Testis (tissue), 3 donors: ENCODE measurements around the gene POLR3E. TPM values are rescaled to one million over a fixed set of nuclear protein-coding genes. Genes with fewer than 3 reads are reported as not detected.

ENCODE experiments used
- DNase-seq: peaks from one replicate; pipeline ENCODE4 v3.0.0-alpha.2; 2019
- H3K27ac ChIP-seq, 2 donors: fragments of 200-600 bp; sonication (generic); one replicate each; pipeline ENCODE4 v1.5.1; 2019
- H3K27me3 ChIP-seq: fragments of 200-600 bp; sonication (generic); one replicate; pipeline ENCODE4 v1.5.1; 2019
- H3K36me3 ChIP-seq: fragments of 200-600 bp; sonication (generic); one replicate; pipeline ENCODE4 v1.5.1; 2017; ENCODE audit warnings: low read depth; ENCODE audit errors: missing control alignments
- H3K4me1 ChIP-seq: fragments of 200-600 bp; sonication (generic); one replicate; pipeline ENCODE4 v1.5.1; 2019
- H3K4me3 ChIP-seq, 2 donors: fragments of 200-600 bp; sonication (generic); one replicate each; pipeline ENCODE4 v1.5.1; 2017 to 2019
- H3K9me3 ChIP-seq: fragments of 200-600 bp; sonication (generic); one replicate; pipeline ENCODE4 v1.5.1; 2017
- CTCF ChIP-seq, 3 experiments: fragments of 450-650 bp in 2 of 3; fragments of 200-600 bp in 1 of 3; sonication (generic) in 1 of 3; IDR thresholded peaks; one replicate each; pipeline ENCODE4 v1.5.1; 2016 to 2019; ENCODE audit warnings: antibody characterized with exemption in 3 of 3, mild to moderate bottlenecking in 2 of 3, moderate library complexity in 1 of 3
- POLR2A ChIP-seq: fragments of 450-650 bp; IDR thresholded peaks from one replicate; pipeline ENCODE4 v1.6.1; 2017; ENCODE audit warnings: antibody characterized with exemption, mild to moderate bottlenecking, moderate library complexity
- WGBS, 2 donors: methylation state at CpG; one replicate each; pipeline ENCODE4 v1.1.5; 2018; 5-methylcytosine and 5-hydroxymethylcytosine counted together
- intact Hi-C: fragments of 100-400 bp; cut with DNase I; formaldehyde crosslinking; loops from one replicate; pipeline ENCODE4 v1.15.1; 2023; ENCODE audit warnings: low total_unique reads
- polyA plus RNA-seq: library from polyadenylated mRNA; stranded (reverse); fragments of 350-450 nt; fragmentation: Illumina TruSeq; extraction: RNeasy Lipid Tissue Mini Kit (QIAGEN cat#74804); gene quantifications from one replicate; pipeline ENCODE4 v1.2.3, GENCODE V29; 2014; ENCODE audit warnings: low read depth, low replicate concordance; ENCODE audit not compliant: insufficient read depth
- total RNA-seq, 2 donors: library from RNA; depleted of rRNA; stranded (reverse); fragments of >200 nt; gene quantifications; one replicate each; pipeline ENCODE4 v1.2.3, GENCODE V29; 2016

POLR3E gene
- total and polyA plus RNA-seq, 3 donors from 2014 or later = 59.4 to 76.2 (median 61.7) TPM

- Histone ChIP-seq H3K27ac (no peak overlapping the region), H3K27me3 (no peaks in the 10 kb centered on the region), H3K4me3 (no peak overlapping the region), H3K36me3 (no peaks in the 10 kb centered on the region), H3K9me3 (no peaks in the 10 kb centered on the region), H3K4me1 (no peaks in the 10 kb centered on the region)
- intact Hi-C loops = no loop called here
- 97 to 100% methylated on average over 1 of the region's 1 CpG for WGBS, 2 donors
- no peak for DNase-seq
- TF ChIP-seq CTCF (IDR thresholded peaks at IDR 0.05) = no peak
- no peak for TF ChIP-seq POLR2A
These were observed 22.3 kb upstream of the POLR3E start for GRCh38 chr16:22274916-22275315.

GRCh38 chr16:22278441-22279230, 18.6 kb upstream of the POLR3E start:
- intact Hi-C loops = no loop called here
- Histone ChIP-seq H3K27ac (no peak overlapping the region), H3K4me1 (no peaks in the 10 kb centered on the region), H3K36me3 (no peaks in the 10 kb centered on the region), H3K4me3 (no peak overlapping the region), H3K27me3 (no peaks in the 10 kb centered on the region), H3K9me3 (no peaks in the 10 kb centered on the region)
- no peak for DNase-seq
- 90 to 93% methylated on average over 16 of the region's 16 CpGs for WGBS, 2 donors
- TF ChIP-seq CTCF (IDR thresholded peaks at IDR 0.05) = no peak
- TF ChIP-seq POLR2A = no peak

GRCh38 chr16:22282254-22282892, 14.8 kb upstream of the POLR3E start:
- H3K36me3 ChIP-seq = no peaks in the 10 kb centered on the region
- intact Hi-C loops = no loop called here
- WGBS, 2 donors = 79 to 89% methylated on average over 5 of the region's 5 CpGs
- no peaks in the 10 kb centered on the region for H3K9me3 ChIP-seq
- DNase-seq = no peak
- no peak for TF ChIP-seq POLR2A
- TF ChIP-seq CTCF (IDR thresholded peaks at IDR 0.05) = no peak
- H3K27me3 ChIP-seq = no peaks in the 10 kb centered on the region
- H3K27ac ChIP-seq = no peak overlapping the region
- no peak overlapping the region for H3K4me3 ChIP-seq
- no peaks in the 10 kb centered on the region for H3K4me1 ChIP-seq

GRCh38 chr16:22284637-22285036, 12.6 kb upstream of the POLR3E start:
- H3K27me3 ChIP-seq = no peaks in the 10 kb centered on the region
- intact Hi-C loops = no loop called here
- H3K4me3 ChIP-seq = no peak overlapping the region
- no peak overlapping the region for H3K27ac ChIP-seq
- no peak for TF ChIP-seq CTCF (IDR thresholded peaks at IDR 0.05)
- no peak for TF ChIP-seq POLR2A
- no peaks in the 10 kb centered on the region for H3K9me3 ChIP-seq
- 69 to 87% methylated on average over 9 of the region's 9 CpGs for WGBS, 2 donors
- no peaks in the 10 kb centered on the region for H3K4me1 ChIP-seq
- no peaks in the 10 kb centered on the region for H3K36me3 ChIP-seq
- DNase-seq = no peak
